Stomach (tissue), 9 donors: ENCODE results near the gene TAGLN2. TPM values are rescaled to one million over a fixed set of nuclear protein-coding genes. Genes with fewer than 3 reads are reported as not detected.
"Not testable (repeated sequence)": the region's sequence is repeated elsewhere in the genome, so short reads cannot be mapped to it uniquely, and the experiment has no call there.

Experiments
- DNase-seq, 2 donors: peaks; one replicate each; pipeline versions ENCODE4 v3.0.0 to v3.0.0-alpha.2; 2013 to 2019
- H3K27ac ChIP-seq, 5 donors: fragments of 200-600 bp in 4 of 5; sonication (generic) in 4 of 5; one replicate each; pipeline ENCODE4 v1.5.1; 2013 to 2019; ENCODE audit warnings: mild to moderate bottlenecking in 1 of 5, moderate library complexity in 1 of 5
- H3K27me3 ChIP-seq, 3 donors: fragments of 200-600 bp; sonication (generic); one replicate each; pipeline ENCODE4 v1.5.1; 2017 to 2019; ENCODE audit warnings: mixed run types in 1 of 3
- H3K36me3 ChIP-seq, 4 donors: fragments of 200-600 bp; sonication (generic); 1 replicate in 3 of 4; 2 replicates in 1 of 4; pipeline ENCODE4 v1.5.1; 2016 to 2019
- H3K4me1 ChIP-seq, 4 donors: fragments of 200-600 bp; sonication (generic); one replicate each; pipeline ENCODE4 v1.5.1; 2016 to 2019
- H3K4me3 ChIP-seq, 4 donors: fragments of 200-600 bp; sonication (generic) in 3 of 4; one replicate each; pipeline ENCODE4 v1.5.1; 2016 to 2019; ENCODE audit warnings: mild to moderate bottlenecking in 1 of 4
- H3K9me3 ChIP-seq, 4 donors: fragments of 200-600 bp; sonication (generic); one replicate each; pipeline ENCODE4 v1.5.1; 2016 to 2019
- CTCF ChIP-seq, 7 experiments: fragments of 450-650 bp in 4 of 7; fragments of 200-600 bp in 3 of 7; sonication (generic) in 3 of 7; IDR thresholded peaks; one replicate each; pipeline ENCODE4 v1.5.1; 2016 to 2019; ENCODE audit warnings: antibody characterized with exemption in 7 of 7, control low read depth in 2 of 7, mild to moderate bottlenecking in 1 of 7
- EP300 ChIP-seq: sonication (generic); formaldehyde crosslinking; IDR thresholded peaks from one replicate; pipeline ENCODE4 v1.6.1; 2017; ENCODE audit warnings: antibody characterized with exemption
- POLR2A ChIP-seq, 4 donors: fragments of 450-650 bp; IDR thresholded peaks; one replicate each; pipeline ENCODE4 v1.6.1; 2016; ENCODE audit warnings: antibody characterized with exemption in 4 of 4, control low read depth in 2 of 4, mild to moderate bottlenecking in 1 of 4, moderate library complexity in 1 of 4
- POLR2AphosphoS5 ChIP-seq, 3 donors: sonication (generic); formaldehyde crosslinking; IDR thresholded peaks; one replicate each; pipeline ENCODE4 v1.6.1; 2016; ENCODE audit warnings: antibody characterized with exemption in 3 of 3
- WGBS, 5 donors: extraction: QIAGEN DNeasy Blood & Tissue Kit in 3 of 5; methylation state at CpG; one replicate each; pipeline versions ENCODE4 v1.1.5 to v1.1.7; 2013 to 2018; 5-methylcytosine and 5-hydroxymethylcytosine counted together
- intact Hi-C: fragments of 100-400 bp; cut with DNase I; formaldehyde crosslinking; loops from one replicate; pipeline ENCODE4 v1.15.1; 2023; ENCODE audit warnings: low total_unique reads
- polyA plus RNA-seq, 3 donors: library from polyadenylated mRNA; stranded (reverse); fragments of 200-250 nt; gene quantifications; one replicate each; pipeline ENCODE4 v1.2.3, GENCODE V29; 2013
- total RNA-seq, 5 donors: library from RNA; depleted of rRNA; stranded (reverse); fragments of >200 nt; gene quantifications; one replicate each; pipeline versions ENCODE4 v1.1.0 to v1.2.3, GENCODE V29; 2014 to 2016
- donor health status: healthy with polysubstance abuse.
- donor health status: Bipolar disorder and iron deficiency.
- donor health status: healthy.

The TAGLN2 gene
- total and polyA plus RNA-seq, 8 donors = 49.0 to 1,290 (median 292) TPM

GRCh38 chr1:159906960-159907359 is 18.3 kb downstream of the TAGLN2 start:
- WGBS, 5 donors = 30 to 57% (median 47%) methylated on average over 1 of the region's 1 CpG
- Histone ChIP-seq H3K9me3 (no peaks in the 10 kb centered on the region), H3K4me1 (peaks cover 24 to 40% (median 28%) of the 10 kb centered on the region in 4 donors), H3K36me3 (no peaks in the 10 kb centered on the region), H3K27me3 (no peaks in the 10 kb centered on the region), H3K27ac (peak overlapping the region in 1 of 5 donors; percentile 3), H3K4me3 (no peak overlapping the region)
- DNase-seq = no peak
- TF ChIP-seq CTCF (IDR thresholded peaks at IDR 0.05) = no peak
- TF ChIP-seq EP300 = no peak
- TF ChIP-seq POLR2A (IDR thresholded peaks at IDR 0.05) = no peak
- TF ChIP-seq POLR2AphosphoS5 (IDR thresholded peaks at IDR 0.05) = no peak
- intact Hi-C loops = no loop called here

- H3K27me3 ChIP-seq, H3K4me3 ChIP-seq, H3K36me3 ChIP-seq, H3K27ac ChIP-seq, intact Hi-C loops, DNase-seq, H3K9me3 ChIP-seq: not testable (repeated sequence)
- WGBS, 5 donors = 64 to 86% (median 74%) methylated on average over 3 of the region's 3 CpGs
- peaks cover 16 to 33% (median 19%) of the 10 kb centered on the region in 4 donors for H3K4me1 ChIP-seq
Observed at GRCh38 chr1:159904036-159904435, 21.3 kb downstream of the TAGLN2 start.

- no peak for DNase-seq
- WGBS, 5 donors = 93 to 97% (median 96%) methylated on average over 3 of the region's 3 CpGs
- intact Hi-C loops = no loop called here
Observed at GRCh38 chr1:159902541-159902940, 22.8 kb downstream of the TAGLN2 start.

GRCh38 chr1:159900755-159901360 is 24.4 kb downstream of the TAGLN2 start:
- DNase-seq = no peak
- H3K27ac ChIP-seq = peak overlapping the region; percentile 46 to 84 (median 79)

More at GRCh38 chr1:159902541-159902940, 22.8 kb downstream of the TAGLN2 start:
- H3K9me3 ChIP-seq = no peaks in the 10 kb centered on the region
- H3K4me1 ChIP-seq = peaks cover 16 to 21% (median 19%) of the 10 kb centered on the region in 4 donors
- H3K4me3 ChIP-seq = no peak overlapping the region
- no peaks in the 10 kb centered on the region for H3K27me3 ChIP-seq
- no peak for TF ChIP-seq EP300
- no peak for TF ChIP-seq POLR2A (IDR thresholded peaks at IDR 0.05)
- no peak for TF ChIP-seq POLR2AphosphoS5 (IDR thresholded peaks at IDR 0.05)
- TF ChIP-seq CTCF (IDR thresholded peaks at IDR 0.05) = no peak
- no peak overlapping the region for H3K27ac ChIP-seq
- no peaks in the 10 kb centered on the region for H3K36me3 ChIP-seq

More at GRCh38 chr1:159900755-159901360, 24.4 kb downstream of the TAGLN2 start:
- intact Hi-C loops = no loop called here
- Histone ChIP-seq H3K27me3 (no peaks in the 10 kb centered on the region), H3K4me3 (peak overlapping the region in 1 of 4 donors; percentile 25), H3K36me3 (no peaks in the 10 kb centered on the region), H3K9me3 (no peaks in the 10 kb centered on the region), H3K4me1 (peaks cover 20 to 33% (median 29%) of the 10 kb centered on the region in 4 donors)
- 44 to 54% (median 51%) methylated on average over 2 of the region's 2 CpGs for WGBS, 5 donors
- TF ChIP-seq POLR2A (IDR thresholded peaks at IDR 0.05) (no peak), CTCF (IDR thresholded peaks at IDR 0.05) (no peak)
